GM18526 (cell line): ENCODE measurements around the gene INHBC.
A peak's percentile ranks its signal among the peaks of the same experiment; 100 is the strongest.

ENCODE experiments used
- POLR2A ChIP-seq: IDR thresholded peaks from 3 replicates; pipeline ENCODE4 v1.6.1; 2011; ENCODE audit not compliant: insufficient read length; ENCODE audit errors: extremely low read depth

INHBC gene

DNA sequence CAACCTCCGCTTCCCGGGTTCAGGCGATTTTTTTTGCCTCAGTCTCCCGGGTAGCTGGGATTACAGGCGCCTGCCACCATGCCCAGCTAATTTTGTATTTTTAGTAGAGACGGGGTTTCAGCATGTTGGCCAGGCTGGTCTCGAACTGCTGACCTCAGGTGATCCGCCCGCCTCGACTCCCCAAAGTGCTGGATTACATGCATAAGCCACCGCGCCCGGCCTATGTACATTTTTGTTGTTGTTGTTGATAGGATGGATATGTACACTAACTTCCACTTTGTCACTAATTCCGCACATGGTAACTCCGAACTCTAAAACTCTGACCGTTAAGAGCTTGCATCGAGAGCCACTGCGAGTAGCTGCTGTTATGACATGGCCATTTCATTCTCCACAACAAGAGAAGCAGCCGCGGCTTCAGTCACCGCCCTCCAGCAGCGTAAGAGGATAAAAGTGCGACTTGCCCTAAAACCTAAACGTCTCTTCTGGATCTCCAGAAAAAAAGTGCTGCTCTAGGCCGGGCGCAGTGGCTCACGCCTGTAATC is 52.5 kb downstream of the INHBC start:
- no peak for TF ChIP-seq POLR2A

DNA sequence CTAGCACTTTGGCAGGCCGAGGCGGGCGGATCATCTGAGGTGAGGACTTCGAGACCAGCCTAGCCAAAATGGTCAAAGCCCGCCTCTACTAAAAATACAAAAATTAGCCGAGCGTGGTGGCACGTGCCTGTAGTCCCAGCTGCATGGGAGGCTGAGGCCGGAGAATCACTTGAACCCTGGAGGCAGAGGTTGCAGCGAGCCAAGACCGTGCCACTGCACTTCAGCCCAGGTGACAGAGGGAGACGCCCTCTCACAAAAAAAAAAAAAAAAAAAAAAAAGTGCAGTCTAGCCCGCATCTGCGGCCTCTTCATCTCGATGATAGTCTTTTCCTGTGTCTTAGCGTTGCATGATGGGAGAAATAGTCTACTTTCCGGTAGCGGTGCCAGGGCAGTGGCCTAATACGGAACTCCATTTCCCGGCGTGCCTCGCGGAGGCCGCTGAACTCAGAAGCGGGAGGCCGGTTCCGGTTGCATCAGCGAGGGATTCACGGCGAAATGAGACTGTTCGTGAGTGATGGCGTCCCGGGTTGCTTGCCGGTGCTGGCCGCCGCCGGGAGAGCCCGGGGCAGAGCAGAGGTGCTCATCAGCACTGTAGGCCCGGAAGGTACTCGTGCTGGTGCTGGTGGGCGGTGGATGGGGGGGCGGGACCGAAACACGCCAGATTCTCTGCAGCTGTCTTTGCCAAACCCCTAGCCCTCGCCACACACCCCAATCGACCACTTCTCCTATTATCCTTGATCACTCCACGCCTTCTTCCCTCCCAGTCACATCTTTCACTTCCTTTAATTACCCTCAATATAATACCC is 53.2 kb downstream of the INHBC start, which contains the start of gene MARS1:
Gene MARS1, plus strand, starts transcription at position 472 of the 805 bp plus-strand sequence. Its CDS starts 23 bp downstream, at position 495.
- peak; percentile 80 for TF ChIP-seq POLR2A

DNA sequence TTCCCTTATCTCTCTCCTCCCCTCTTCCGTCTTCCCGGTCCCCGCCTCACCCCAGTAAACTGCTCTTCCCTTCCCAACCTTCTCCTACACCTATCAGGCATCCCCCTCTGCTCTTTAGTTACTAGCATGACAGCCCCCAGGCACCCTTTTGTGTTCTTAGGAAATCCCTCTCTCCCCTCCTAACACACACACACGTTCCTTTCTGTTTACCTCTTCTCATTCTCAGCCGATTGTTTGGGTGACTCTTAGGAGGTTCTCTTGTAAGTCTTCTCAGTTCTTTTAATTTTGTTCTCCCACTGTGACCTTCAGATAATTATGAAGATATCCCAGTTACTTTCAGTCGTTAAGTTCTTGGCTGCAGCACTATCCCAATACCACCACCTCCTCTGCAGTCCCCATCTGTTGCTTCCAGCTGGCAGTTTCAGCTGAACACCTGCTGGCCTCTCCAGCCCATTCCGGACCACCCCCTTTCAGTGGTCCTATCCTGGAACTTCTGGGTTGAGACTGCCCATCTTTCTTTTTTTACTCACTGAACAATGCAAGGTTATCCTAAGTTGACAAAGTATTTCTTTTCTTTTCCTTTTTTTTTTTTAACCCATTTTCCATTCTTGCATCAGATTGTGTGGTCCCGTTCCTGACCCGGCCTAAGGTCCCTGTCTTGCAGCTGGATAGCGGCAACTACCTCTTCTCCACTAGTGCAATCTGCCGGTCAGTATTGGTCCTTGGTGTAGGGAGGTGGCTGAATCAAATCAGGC is 54.0 kb downstream of the INHBC start:
- TF ChIP-seq POLR2A, result no peak

DNA sequence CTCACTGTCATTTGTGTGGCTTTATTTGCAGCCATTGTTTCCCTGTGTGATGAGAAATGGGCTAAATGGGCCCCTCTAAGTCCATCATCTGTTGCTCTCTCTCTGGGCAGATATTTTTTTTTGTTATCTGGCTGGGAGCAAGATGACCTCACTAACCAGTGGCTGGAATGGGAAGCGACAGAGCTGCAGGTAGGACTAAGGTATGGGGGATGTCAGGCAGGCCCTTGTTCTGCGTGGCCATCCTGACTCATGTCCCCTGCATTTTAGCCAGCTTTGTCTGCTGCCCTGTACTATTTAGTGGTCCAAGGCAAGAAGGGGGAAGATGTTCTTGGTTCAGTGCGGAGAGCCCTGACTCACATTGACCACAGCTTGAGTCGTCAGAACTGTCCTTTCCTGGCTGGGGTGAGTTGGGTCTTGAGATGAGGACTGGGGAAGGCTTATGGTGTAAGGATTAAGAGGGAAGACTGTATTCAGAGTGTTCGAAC is 54.6 kb downstream of the INHBC start:
- TF ChIP-seq POLR2A, result no peak

DNA sequence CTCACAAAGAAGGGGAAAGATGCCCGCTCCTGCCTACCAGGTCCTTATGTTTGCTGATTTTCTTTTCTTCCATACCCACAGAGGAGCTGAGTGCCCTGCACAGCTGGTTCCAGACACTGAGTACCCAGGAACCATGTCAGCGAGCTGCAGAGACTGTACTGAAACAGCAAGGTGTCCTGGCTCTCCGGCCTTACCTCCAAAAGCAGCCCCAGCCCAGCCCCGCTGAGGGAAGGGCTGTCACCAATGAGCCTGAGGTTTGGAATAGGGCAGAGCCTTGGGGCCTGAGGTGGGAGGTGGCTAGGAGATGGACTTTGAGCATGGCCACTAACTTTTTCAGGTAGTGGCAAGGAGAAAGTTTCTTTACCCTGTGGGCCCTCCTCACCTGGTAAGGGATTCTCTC is 55.5 kb downstream of the INHBC start:
- no peak for TF ChIP-seq POLR2A

DNA sequence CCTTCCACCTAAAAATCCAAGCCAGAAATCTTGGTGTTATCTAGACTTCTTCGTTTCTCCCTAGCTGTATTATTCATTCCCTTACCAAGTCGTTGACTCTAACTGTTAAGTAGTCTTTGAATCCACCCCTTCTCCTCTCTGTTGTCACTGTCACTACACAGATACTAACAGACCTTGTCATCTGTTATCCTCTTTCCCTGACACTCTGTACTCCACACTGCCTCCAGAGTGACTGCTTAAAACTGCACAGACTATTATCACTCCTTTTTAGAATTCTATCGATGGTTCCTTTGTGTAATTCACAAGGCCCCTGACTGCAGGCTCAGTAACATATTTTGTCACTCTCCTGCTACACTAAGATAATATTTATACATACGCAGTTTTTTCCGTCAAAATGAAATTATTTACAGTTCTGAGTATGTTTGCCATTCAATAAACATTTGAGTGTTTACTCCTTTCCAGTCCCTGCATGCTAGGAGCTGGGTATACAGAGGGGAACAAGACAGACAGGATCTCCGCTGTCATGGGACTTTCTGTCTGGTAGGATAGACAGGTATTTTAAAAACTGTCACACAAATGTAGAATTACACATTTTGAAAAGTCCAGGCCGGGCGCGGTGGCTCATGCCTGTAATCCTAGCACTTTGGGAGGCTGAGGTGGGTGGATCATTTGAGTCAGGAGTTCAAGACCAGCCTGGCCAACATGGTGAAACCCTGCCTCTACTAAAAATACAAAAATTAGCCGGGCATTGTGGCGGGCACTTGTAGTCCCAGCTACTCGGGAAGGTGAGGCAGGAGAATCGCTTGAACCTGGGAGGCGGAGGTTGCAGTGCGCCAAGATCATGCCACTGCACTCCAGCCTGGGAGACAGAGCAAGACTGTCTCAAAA is 57.1 kb downstream of the INHBC start:
- TF ChIP-seq POLR2A, result no peak

DNA sequence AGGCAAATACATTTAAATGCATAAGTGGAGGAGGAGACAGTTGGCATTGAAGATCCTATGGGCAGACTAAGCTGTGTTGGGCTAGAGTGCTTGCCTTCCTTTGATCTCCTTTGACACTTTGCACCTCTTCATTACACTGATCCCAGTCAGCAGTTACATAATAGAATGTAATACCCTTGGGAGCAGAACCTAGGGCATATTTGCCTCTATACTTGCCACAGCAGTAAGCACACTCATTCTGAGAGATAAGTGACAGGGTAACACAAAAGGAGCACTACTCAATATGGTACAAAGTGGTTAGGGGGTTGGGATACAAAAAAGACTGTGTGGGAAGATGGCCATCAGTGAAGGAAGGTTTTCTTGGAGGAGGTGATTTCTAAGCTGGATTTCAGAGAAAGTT is 62.2 kb downstream of the INHBC start:
- no peak for TF ChIP-seq POLR2A

DNA sequence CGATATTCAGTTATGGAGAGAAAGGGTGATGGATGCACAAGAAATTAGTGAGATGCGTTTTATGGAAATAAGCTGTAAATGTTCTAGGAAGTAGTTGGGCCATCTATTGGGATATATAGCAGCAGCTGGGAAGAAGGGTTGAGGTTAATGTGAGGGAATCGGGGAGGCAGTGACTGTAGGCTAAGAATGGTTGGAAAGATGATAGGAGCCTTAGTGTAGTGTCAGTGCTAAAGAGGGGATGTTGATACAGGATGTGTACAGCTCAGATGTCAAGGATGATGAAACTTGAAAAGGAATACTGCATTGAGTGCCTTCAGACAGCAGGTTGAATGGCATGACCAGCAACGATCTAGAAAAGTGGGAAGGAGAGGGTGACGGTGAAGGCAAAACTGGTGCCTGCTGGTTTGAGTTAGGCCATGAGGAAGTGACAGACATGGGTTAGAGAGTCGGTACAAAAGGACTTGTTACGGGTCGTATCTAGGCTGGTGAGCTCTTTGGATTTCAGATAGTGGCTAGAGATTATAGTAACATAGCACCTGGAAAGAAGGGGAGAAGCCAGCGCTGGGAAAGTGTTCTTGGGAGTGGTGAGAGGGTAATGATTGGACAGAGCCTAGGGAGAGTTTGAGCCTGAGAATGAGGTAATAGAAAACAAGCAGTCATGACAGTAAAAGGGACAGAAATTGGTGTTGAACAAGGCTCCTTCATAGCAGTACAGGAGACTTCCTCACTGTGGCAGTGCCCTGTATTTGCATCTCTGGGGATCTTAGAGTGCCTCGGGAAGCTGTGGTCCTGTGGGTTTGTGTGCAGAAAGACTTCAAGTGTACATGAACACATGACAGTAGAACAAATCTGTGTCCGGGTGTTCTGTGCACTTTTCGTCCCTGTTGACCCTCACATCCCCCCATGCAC is 62.9 kb downstream of the INHBC start:
- no peak for TF ChIP-seq POLR2A

DNA sequence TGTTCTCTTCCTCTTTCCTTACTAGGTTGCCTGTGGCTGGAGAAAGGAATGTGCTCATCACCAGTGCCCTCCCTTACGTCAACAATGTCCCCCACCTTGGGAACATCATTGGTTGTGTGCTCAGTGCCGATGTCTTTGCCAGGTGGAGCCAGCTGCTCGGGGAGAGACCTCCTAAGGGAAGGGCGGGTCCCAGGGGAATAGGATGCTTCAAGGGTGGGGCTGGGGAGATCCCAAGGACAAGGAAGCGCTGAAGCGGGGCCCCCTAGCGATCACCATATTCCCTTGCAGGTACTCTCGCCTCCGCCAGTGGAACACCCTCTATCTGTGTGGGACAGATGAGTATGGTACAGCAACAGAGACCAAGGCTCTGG is 63.5 kb downstream of the INHBC start:
- TF ChIP-seq POLR2A, result no peak

DNA sequence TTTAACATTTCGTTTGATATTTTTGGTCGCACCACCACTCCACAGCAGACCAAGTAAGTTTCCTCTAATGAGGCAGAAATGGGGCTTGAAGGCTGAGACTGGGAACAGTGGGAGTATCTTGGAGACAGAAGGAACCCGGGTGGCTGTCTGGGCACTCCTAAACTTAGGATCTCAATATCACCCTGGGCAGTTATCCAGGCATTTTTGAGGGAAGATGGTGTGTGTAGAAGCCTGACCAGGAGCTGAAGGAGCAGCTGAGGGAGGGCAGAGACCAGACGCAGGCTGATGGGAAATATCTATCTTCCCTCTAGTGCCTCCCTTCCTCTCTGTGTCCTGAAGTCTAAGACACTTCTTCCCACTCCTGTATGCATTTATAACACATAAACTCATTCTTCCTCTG is 64.0 kb downstream of the INHBC start:
- no peak for TF ChIP-seq POLR2A

DNA sequence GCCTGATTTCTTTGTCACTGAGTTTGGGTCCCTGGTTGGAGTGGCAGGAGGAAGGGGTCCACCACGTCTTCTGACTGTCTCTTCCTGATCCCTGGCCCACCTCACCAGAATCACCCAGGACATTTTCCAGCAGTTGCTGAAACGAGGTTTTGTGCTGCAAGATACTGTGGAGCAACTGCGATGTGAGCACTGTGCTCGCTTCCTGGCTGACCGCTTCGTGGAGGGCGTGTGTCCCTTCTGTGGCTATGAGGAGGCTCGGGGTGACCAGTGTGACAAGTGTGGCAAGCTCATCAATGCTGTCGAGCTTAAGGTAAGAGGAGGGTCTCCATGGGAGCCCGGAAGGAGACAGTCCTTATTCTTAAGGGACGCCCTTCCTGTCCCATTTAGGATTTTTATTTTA is 65.6 kb downstream of the INHBC start:
- TF ChIP-seq POLR2A, result no peak
